Effector memory CD8-positive, alpha-beta T cell (primary cell): ENCODE results near the gene GPR34.
"Not testable (repeated sequence)": the region's sequence is repeated elsewhere in the genome, so short reads cannot be mapped to it uniquely, and the experiment has no call there.

Experiments
- ATAC-seq: fragments of 150-1000 bp; cut with Tn5 transposase; replicated peaks from 2 replicates; pipeline ENCODE4 v1.10.0; 2021; ENCODE audit warnings: mild to moderate bottlenecking, moderate library complexity
- DNase-seq, 3 experiments: peaks; one replicate each; pipeline ENCODE4 v3.0.0; 2021
- H3K27ac Mint-ChIP-seq, 2 donors: one replicate each; pipeline ENCODE4 v1.8.0; 2022; ENCODE audit warnings: mild to moderate bottlenecking in 2 of 2, mixed read lengths in 2 of 2, moderate library complexity in 2 of 2
- H3K27me3 Mint-ChIP-seq, 2 donors: one replicate each; pipeline ENCODE4 v1.8.0; 2022; ENCODE audit warnings: mixed read lengths in 2 of 2
- H3K36me3 Mint-ChIP-seq: one replicate; pipeline ENCODE4 v1.8.0; 2022; ENCODE audit warnings: mild to moderate bottlenecking, moderate library complexity, mixed read lengths; ENCODE audit not compliant: insufficient read depth
- H3K4me1 Mint-ChIP-seq, 2 donors: one replicate each; pipeline ENCODE4 v1.8.0; 2022; ENCODE audit warnings: low read depth in 2 of 2, mixed read lengths in 2 of 2
- H3K4me3 Mint-ChIP-seq, 2 donors: one replicate each; pipeline ENCODE4 v1.8.0; 2022; ENCODE audit warnings: mild to moderate bottlenecking in 2 of 2, mixed read lengths in 2 of 2, moderate library complexity in 2 of 2
- H3K9me3 Mint-ChIP-seq, 2 donors: one replicate each; pipeline ENCODE4 v1.8.0; 2022; ENCODE audit warnings: mixed read lengths in 2 of 2

GPR34 gene

DNA sequence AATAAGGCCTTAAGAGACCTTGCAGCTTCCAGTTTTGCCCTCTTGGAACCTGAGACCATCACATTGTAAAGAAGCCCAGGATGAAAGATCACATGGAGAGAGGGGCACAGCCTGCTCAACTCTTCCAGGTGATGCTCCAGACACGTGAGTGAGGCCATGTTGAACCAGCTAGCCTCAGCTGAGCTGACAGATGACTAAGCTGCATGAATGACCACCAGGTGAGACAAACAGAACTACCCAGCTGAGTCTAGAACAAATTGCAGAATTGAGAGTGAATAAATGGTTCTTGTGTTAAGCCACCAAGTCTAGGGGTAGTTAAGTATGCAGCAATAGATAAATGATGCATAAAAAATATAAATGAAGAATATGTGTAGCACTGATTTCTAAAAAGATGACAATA is 18.4 kb downstream of the GPR34 start:
- Mint-ChIP-seq H3K4me3 (no peak overlapping the region), H3K27ac (no peak overlapping the region), H3K4me1 (peaks cover 24 to 40% of the 10 kb centered on the region in 2 donors), H3K36me3 (no peaks in the 10 kb centered on the region), H3K9me3 (no peaks in the 10 kb centered on the region), H3K27me3 (no peaks in the 10 kb centered on the region)
- DNase-seq (no peak), ATAC-seq (no peak)

DNA sequence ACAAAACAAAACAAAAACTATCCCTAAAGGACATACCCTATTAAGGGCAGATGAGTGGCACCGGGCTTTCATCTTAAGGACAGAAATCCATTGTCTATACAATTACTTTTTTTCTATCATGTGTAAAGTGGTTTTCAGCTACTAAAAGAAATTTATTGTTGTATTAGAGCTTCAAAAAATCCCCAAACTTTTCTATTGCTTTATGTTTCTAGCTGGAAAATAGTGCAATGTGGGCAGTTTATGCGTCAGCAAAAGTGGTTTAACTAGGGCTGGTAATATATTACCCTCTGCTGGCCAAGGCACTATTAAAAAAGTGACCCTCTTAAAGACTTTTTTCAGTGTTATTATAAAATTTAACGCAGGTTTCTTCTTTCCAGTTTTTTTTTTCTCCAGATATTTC is 19.7 kb downstream of the GPR34 start:
- Mint-ChIP-seq H3K36me3 (no peaks in the 10 kb centered on the region), H3K9me3 (no peaks in the 10 kb centered on the region), H3K4me3 (no peak overlapping the region), H3K4me1 (peaks cover 24 to 39% of the 10 kb centered on the region in 2 donors), H3K27ac (no peak overlapping the region), H3K27me3 (no peaks in the 10 kb centered on the region)
- no peak for DNase-seq
- no peak for ATAC-seq

DNA sequence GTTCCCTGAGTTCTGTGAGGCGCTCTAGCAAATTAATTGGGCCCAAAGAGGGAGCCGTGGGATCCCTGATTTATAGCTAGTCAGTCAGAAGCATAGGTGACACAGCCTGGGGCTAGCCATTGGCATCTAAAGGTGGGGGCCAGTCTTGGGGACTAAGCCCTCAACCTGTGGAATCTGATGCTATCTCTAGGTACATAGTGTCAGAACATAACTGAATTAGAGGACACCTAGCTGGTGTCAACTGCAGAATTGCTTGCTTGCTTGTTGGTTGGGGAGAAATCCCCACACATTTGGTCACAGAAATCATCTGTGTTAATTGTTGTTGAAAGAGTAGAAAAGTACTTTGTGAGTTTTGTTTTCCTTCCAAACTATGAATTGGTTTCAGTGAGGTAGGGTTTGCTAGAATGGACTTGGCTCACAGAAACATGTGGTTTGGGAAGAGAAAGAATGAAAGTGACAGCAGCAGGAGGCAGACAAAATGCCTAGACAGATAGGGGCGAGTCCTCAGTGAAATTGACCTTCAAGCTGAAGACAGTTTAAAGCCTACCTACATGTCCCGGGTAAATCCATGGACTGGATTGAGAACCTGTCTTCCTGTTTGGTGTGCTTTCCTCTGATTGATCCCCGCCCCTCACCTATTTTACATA is 22.4 kb downstream of the GPR34 start:
- no peak for DNase-seq
- Mint-ChIP-seq H3K27me3 (no peaks in the 10 kb centered on the region), H3K27ac (no peak overlapping the region), H3K9me3 (no peaks in the 10 kb centered on the region), H3K4me1 (peaks cover 13 to 28% of the 10 kb centered on the region in 2 donors), H3K4me3 (no peak overlapping the region), H3K36me3 (no peaks in the 10 kb centered on the region)
- ATAC-seq: no peak

DNA sequence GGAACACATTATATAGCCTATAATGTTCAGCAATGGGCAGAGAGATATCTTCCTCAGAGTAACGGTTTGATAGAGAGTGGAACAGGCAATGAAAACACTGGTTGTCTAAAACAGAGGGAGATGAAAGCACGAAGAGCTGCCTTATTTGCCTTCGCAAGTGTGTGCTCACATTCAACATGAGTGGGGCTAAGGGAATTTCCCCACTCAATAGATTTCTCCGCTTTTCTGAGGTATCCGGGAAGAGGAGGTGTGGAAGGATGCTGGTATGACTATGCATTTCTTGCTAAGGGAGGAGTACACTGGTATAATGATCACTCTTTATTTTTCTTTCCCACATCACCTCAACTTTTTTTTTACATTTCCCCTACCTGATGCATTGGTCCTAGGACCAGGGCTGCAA is 27.4 kb downstream of the GPR34 start:
- no peaks in the 10 kb centered on the region for H3K27me3 Mint-ChIP-seq

DNA sequence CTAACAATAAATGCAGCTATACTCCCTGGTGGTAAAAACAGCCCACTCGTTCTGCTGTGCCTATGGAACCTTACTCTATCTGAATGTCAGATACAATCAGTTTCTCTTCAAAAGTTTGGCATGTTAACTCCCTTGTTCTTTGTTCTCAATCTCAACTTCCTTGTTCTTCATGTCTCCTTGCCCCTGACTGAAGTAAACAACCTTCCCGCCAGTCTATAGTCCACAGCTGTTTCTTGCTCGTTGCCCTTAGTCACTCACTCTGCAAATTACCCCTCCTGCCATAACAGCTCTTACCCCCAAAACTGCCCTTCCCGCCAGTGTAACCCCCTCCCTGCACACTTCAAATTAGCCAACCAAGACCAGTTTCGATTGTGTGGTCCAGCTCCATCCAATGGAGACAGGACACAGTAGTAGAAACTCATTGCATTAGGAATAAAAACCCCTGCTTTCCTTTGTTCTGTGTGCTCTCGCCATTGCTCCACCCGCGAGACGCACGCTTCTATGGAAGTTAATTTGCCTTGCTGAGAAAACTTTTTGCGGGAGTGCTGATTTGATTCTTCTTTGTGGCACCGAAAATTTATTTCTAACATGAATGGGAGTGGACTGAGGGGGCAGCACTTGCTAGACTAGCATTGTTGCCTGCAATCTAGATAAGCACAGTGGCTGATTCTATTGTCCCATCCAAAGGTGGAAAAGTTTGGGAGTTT is 28.1 kb downstream of the GPR34 start:
- Mint-ChIP-seq H3K27ac (peak overlapping the region in 1 of 2 donors; percentile 78), H3K27me3 (no peaks in the 10 kb centered on the region), H3K4me1 (peaks cover 16 to 28% of the 10 kb centered on the region in 2 donors), H3K36me3 (no peaks in the 10 kb centered on the region), H3K4me3 (no peak overlapping the region), H3K9me3 (no peaks in the 10 kb centered on the region)
- ATAC-seq: no peak
- no peak for DNase-seq

More for the DNA sequence above, 27.4 kb downstream of the GPR34 start:
- Mint-ChIP-seq H3K27ac (no peak overlapping the region), H3K9me3 (no peaks in the 10 kb centered on the region), H3K4me3 (no peak overlapping the region), H3K36me3 (no peaks in the 10 kb centered on the region), H3K4me1 (peaks cover 11 to 24% of the 10 kb centered on the region in 2 donors)
- no peak for DNase-seq
- ATAC-seq: no peak

DNA sequence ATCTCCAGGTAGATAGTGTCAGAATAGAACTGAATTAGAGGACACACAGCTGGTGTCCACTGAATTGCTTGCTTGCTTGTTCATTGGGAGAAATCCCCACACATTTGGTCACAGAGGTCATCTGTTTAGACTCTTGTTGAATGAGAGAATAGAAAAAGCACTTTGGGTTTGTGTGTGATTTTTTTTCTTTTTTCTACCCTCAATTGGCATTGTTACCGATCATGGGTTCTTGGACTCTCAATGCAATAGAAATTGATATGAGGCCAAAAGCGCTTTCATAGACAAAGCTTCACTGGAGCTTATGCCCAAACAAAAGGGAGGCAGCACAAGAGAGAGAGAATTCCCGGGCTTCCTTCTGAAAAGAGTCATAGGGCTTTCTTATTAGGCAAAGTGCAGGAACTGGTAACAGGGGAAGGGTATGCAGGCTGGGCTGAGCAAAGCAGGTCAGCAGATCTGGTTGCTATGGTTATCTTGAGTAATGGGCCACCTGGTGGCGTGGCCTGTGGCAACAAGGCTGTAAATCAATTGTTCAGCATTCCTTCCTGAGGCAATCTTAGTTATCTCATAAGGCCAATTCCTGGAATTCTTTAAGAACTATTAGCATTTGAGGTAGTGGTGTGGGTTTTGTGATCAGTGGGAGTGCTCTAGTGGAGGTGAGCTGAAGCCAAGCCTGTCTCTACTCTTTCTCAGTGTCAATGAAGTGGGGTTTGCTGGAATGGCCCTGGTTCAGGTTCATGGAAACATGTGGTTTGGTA is 29.9 kb downstream of the GPR34 start:
- ATAC-seq (no peak), DNase-seq (no peak)
- Mint-ChIP-seq H3K9me3 (no peaks in the 10 kb centered on the region), H3K27ac (peak overlapping the region in 1 of 2 donors; percentile 25), H3K4me3 (peak overlapping the region in 1 of 2 donors; percentile 33), H3K27me3 (no peaks in the 10 kb centered on the region), H3K4me1 (peaks cover 20 to 35% of the 10 kb centered on the region in 2 donors), H3K36me3 (no peaks in the 10 kb centered on the region)

DNA sequence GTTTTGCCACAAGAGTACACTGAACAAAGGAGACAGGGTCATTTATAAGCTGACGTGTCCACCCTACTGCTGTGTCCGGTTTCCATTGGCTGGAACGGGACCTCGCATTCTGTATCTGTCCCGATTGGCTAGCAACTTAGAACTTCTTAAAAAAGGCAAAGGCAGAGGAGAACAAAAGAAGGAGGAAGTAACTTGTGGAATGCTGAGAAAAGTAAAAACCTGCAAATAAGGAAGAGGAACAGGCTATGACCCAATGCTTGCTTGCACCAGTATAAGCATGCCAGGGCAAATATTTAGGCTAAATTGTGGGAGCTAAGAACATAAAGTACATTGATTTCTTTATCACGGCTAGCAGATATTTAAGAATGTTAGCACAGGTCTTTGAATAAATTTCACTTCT is 30.8 kb downstream of the GPR34 start:
- peak overlapping the region; percentile 23 to 78 for H3K27ac Mint-ChIP-seq
- not testable (repeated sequence) for DNase-seq, H3K36me3 Mint-ChIP-seq, H3K9me3 Mint-ChIP-seq, H3K27me3 Mint-ChIP-seq, ATAC-seq
- H3K4me1 Mint-ChIP-seq: peaks cover 19 to 33% of the 10 kb centered on the region in 2 donors
- H3K4me3 Mint-ChIP-seq: peak overlapping the region; percentile 38 to 43

DNA sequence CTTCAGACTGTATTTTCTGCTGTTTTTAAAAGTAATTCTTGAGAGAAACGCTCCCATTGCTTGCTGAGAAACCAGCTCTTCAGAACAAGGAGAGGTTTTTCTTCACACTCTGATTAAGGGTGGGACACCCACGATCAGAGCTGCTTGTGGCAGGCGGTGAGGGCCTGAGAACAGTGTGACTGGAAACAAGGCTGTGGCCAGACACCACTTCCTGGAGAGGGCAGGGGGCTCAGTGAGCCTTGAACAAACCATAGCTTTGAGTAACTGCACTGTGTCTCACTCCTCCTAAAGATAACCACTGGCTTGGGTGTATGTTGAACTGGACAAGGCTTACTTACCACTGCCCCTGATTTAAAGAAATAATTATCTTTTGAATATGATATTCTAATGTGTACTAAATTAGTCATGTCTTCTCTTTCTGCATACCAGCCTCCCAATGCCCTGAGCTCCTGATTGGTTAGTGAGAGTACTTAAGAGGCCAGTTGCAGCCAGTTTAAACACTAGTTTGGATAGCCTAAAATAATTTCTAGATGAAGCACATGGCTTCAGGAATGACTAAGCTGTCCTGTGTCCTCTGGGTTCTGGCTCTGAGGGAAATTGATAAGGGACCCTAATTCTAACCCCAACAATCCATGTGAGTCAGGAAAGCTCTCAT is 31.5 kb downstream of the GPR34 start:
- Mint-ChIP-seq H3K36me3 (no peaks in the 10 kb centered on the region), H3K4me1 (peaks cover 19 to 34% of the 10 kb centered on the region in 2 donors), H3K27me3 (no peaks in the 10 kb centered on the region), H3K27ac (peak overlapping the region; percentile 23 to 78), H3K9me3 (no peaks in the 10 kb centered on the region), H3K4me3 (peak overlapping the region; percentile 38 to 43)
- ATAC-seq: peak; percentile 99
- DNase-seq: peak; percentile 38 to 52 (median 48)

DNA sequence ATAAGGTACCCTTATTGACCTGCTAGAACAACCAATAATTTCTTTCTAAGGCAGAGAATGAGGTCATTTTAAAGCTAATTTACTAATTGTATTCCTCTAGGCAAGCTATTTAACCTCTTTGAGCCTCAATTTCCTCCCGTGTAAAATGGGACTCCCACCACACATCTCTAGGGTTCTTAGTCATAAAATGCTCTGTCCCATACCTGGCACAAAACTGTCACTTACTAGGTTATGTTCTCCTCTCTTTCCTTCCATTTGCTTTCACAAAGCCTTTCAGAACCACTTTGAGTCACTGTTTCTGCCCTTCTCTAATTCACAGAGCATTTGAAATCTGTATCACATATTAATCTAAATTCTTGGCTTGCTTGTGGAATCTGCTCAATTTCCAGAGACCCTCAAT is 32.8 kb downstream of the GPR34 start:
- no peak for ATAC-seq
- H3K36me3 Mint-ChIP-seq: no peaks in the 10 kb centered on the region
- H3K27me3 Mint-ChIP-seq: no peaks in the 10 kb centered on the region
- no peak for DNase-seq
- no peak overlapping the region for H3K4me3 Mint-ChIP-seq
- peaks cover 19 to 37% of the 10 kb centered on the region in 2 donors for H3K4me1 Mint-ChIP-seq
- peak overlapping the region in 1 of 2 donors; percentile 69 for H3K27ac Mint-ChIP-seq
- no peaks in the 10 kb centered on the region for H3K9me3 Mint-ChIP-seq

DNA sequence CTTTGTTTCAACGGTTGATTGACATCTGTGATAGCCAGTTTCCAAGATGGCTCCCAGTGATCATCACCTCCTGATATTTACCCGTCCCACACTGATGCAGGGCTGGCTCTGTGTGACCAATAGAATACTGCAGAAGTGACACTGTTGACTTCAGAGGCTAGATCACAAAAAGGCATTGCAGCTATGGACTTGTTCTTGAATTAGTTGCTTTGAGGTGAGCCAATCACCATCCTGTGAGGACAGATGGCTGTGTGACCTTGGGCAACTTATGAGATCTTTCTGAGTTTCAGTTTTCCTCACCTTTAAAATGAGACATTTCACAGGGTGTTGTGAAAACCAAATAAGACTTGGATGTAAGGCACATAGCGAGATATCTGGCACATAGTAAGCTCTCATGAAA is 33.4 kb downstream of the GPR34 start:
- H3K27me3 Mint-ChIP-seq: no peaks in the 10 kb centered on the region
- H3K4me1 Mint-ChIP-seq: peaks cover 19 to 31% of the 10 kb centered on the region in 2 donors
- H3K9me3 Mint-ChIP-seq: no peaks in the 10 kb centered on the region
- ATAC-seq (no peak), DNase-seq (no peak)
- no peaks in the 10 kb centered on the region for H3K36me3 Mint-ChIP-seq
- H3K27ac Mint-ChIP-seq: peak overlapping the region; percentile 69
- H3K4me3 Mint-ChIP-seq: peak overlapping the region in 1 of 2 donors; percentile 8

DNA sequence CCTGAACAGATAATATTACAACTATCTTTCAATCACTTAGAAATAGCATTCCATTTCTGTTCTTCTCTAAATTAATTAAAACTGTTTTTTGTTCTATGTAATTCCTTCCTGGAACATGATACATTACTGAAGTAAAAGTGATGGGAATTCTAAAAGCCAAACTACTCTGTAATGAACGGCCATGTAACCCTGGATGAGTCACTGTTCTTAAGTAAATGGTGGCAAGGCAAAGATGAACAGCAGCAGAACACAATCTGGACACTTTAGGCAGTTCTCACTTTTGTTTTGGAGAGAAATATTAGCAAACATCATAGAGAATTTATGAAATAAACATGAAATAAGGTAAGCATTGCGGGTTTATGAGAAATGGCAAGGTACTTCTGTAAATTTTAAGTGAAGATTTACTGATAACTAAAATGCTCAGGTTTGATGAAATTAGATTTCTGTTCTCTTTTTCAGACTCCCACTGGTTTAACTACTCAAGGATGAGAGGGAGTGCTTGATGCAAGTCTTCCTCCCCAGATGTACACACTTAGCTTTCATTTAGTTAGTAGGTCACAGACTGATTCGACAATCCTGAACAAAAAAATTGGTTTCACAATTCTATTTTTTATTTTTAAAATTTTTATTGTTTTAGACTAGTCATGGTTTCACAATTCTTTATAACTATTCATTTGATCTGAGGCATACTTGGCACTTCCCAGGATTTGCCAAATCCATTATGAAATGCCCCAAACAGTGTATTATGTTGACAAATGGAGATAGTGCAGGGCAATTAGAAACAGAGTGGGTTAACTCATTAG is 34.2 kb downstream of the GPR34 start:
- peak overlapping the region in 1 of 2 donors; percentile 69 for H3K27ac Mint-ChIP-seq
- H3K36me3 Mint-ChIP-seq: no peaks in the 10 kb centered on the region
- H3K4me1 Mint-ChIP-seq: peaks cover 19 to 30% of the 10 kb centered on the region in 2 donors
- H3K9me3 Mint-ChIP-seq: no peaks in the 10 kb centered on the region
- no peak for ATAC-seq
- H3K4me3 Mint-ChIP-seq: peak overlapping the region in 1 of 2 donors; percentile 8
- no peak for DNase-seq
- no peaks in the 10 kb centered on the region for H3K27me3 Mint-ChIP-seq

DNA sequence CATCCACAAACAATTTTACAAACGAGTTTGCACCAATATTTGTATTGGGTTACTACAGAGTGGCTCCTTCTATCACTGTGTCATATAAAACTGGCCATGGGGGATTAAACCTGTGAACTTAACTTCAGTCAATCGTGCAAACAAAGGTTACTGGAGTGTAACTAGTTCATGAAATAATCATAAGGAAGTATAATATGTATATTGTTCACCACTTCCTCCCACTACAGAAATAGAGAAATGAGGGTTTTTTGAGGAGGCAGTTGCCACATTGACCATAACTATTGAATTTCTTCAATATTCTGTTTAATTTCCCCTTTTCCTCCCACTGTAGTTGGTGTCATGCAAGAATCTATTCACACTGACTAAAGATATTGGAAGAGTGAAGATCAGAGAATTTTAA is 35.1 kb downstream of the GPR34 start, which contains the start of gene GPR82:
GPR82 (plus strand) TSS at position 356 of the 400 bp plus-strand sequence. CDS start 2,846 bp downstream, outside the sequence.
- H3K27me3 Mint-ChIP-seq: no peaks in the 10 kb centered on the region

More for the DNA sequence above, 35.1 kb downstream of the GPR34 start, which contains the start of gene GPR82:
- H3K4me1 Mint-ChIP-seq: peaks cover 19 to 30% of the 10 kb centered on the region in 2 donors
- H3K27ac Mint-ChIP-seq: peak within 1 kb of the TSS in 1 of 2 donors; percentile 69
- no peaks in the 10 kb centered on the region for H3K36me3 Mint-ChIP-seq
- DNase-seq (no peak), ATAC-seq (peak; percentile 21)
- H3K4me3 Mint-ChIP-seq: no peak within 1 kb of the TSS
- H3K9me3 Mint-ChIP-seq: no peaks in the 10 kb centered on the region
